KMS-11 (cell line): ENCODE measurements around the gene TMEM150C.

Experiments
- H2AFZ ChIP-seq: fragments of 200-600 bp; sonication (generic); 2 replicates; pipeline ENCODE4 v1.6.1; 2016; ENCODE audit warnings: antibody characterized with exemption, mixed run types, low read depth
- H3K27ac ChIP-seq: fragments of 200-600 bp; sonication (generic); 2 replicates; pipeline ENCODE4 v1.6.1; 2016; ENCODE audit warnings: mild to moderate bottlenecking, mixed run types
- H3K27me3 ChIP-seq: fragments of 200-600 bp; sonication (generic); 2 replicates; pipeline ENCODE4 v1.6.1; 2017; ENCODE audit warnings: mild to moderate bottlenecking, low read depth, mixed run types, moderate library complexity; ENCODE audit not compliant: insufficient read depth
- H3K36me3 ChIP-seq: fragments of 200-600 bp; sonication (generic); 2 replicates; pipeline ENCODE4 v1.6.1; 2017; ENCODE audit warnings: mild to moderate bottlenecking, mixed run types; ENCODE audit not compliant: insufficient read depth
- H3K4me1 ChIP-seq: fragments of 200-600 bp; sonication (generic); 2 replicates; pipeline ENCODE4 v1.6.1; 2016; ENCODE audit warnings: mild to moderate bottlenecking, low read depth, mixed run types; ENCODE audit not compliant: poor library complexity, severe bottlenecking
- H3K4me2 ChIP-seq: fragments of 200-600 bp; sonication (generic); 2 replicates; pipeline ENCODE4 v1.7.0; 2016; ENCODE audit warnings: mild to moderate bottlenecking, mixed run types
- H3K4me3 ChIP-seq: fragments of 200-600 bp; sonication (generic); IDR thresholded peaks from 2 replicates; pipeline ENCODE4 v1.6.1; 2017; ENCODE audit warnings: low read depth, low read length, mixed read lengths; ENCODE audit not compliant: insufficient read depth
- H3K79me2 ChIP-seq: fragments of 200-600 bp; sonication (generic); 2 replicates; pipeline ENCODE4 v1.6.1; 2016; ENCODE audit warnings: low read depth, mixed run types; ENCODE audit not compliant: insufficient read depth
- H3K9ac ChIP-seq: fragments of 200-600 bp; sonication (generic); 2 replicates; pipeline ENCODE4 v1.6.1; 2016; ENCODE audit warnings: mild to moderate bottlenecking, mixed run types
- H4K20me1 ChIP-seq: fragments of 200-600 bp; sonication (generic); 2 replicates; pipeline ENCODE4 v1.6.1; 2016; ENCODE audit warnings: mild to moderate bottlenecking, mixed run types; ENCODE audit not compliant: insufficient read depth
- CTCF ChIP-seq: fragments of 200-600 bp; sonication (generic); conservative IDR thresholded peaks from 2 replicates; pipeline ENCODE4 v1.6.1; 2017; ENCODE audit warnings: low read depth, mild to moderate bottlenecking, antibody characterized with exemption, low read length, moderate library complexity, mixed read lengths

TMEM150C gene

GRCh38 chr4:82469791-82470345 lies 91.9 kb downstream of the TMEM150C start:
- no peak overlapping the region for H3K4me3 ChIP-seq
- no peaks in the 10 kb centered on the region for H3K36me3 ChIP-seq
- H2AFZ ChIP-seq: no peak overlapping the region
- no peaks in the 10 kb centered on the region for H3K79me2 ChIP-seq
- TF ChIP-seq CTCF: no peak
- H4K20me1 ChIP-seq: no peaks in the 10 kb centered on the region
- no peak overlapping the region for H3K4me2 ChIP-seq
- H3K4me1 ChIP-seq: no peaks in the 10 kb centered on the region
- no peaks in the 10 kb centered on the region for H3K27me3 ChIP-seq
- H3K9ac ChIP-seq: no peak overlapping the region
- no peak overlapping the region for H3K27ac ChIP-seq

GRCh38 chr4:82467471-82467870 lies 94.3 kb downstream of the TMEM150C start:
- Histone ChIP-seq H4K20me1 (no peaks in the 10 kb centered on the region), H3K4me3 (no peak overlapping the region), H3K4me2 (no peak overlapping the region), H3K27me3 (no peaks in the 10 kb centered on the region), H2AFZ (no peak overlapping the region), H3K4me1 (peaks cover 5% of the 10 kb centered on the region), H3K36me3 (no peaks in the 10 kb centered on the region), H3K27ac (no peak overlapping the region), H3K9ac (no peak overlapping the region), H3K79me2 (no peaks in the 10 kb centered on the region)
- TF ChIP-seq CTCF: no peak

- Histone ChIP-seq H3K36me3 (no peaks in the 10 kb centered on the region; the same call in 1 of the 2 replicates), H3K4me3 (no peak overlapping the region), H3K79me2 (no peaks in the 10 kb centered on the region), H3K4me2 (no peak overlapping the region), H3K9ac (no peak overlapping the region), H3K27me3 (no peaks in the 10 kb centered on the region), H2AFZ (no peak overlapping the region), H3K27ac (no peak overlapping the region), H3K4me1 (peaks cover 11% of the 10 kb centered on the region), H4K20me1 (no peaks in the 10 kb centered on the region)
- TF ChIP-seq CTCF: no peak
Observed at GRCh38 chr4:82463221-82463620, 98.6 kb downstream of the TMEM150C start.

- Histone ChIP-seq H3K27ac (no peak overlapping the region), H3K4me3 (no peak overlapping the region), H3K27me3 (no peaks in the 10 kb centered on the region), H4K20me1 (no peaks in the 10 kb centered on the region), H3K9ac (no peak overlapping the region), H3K4me1 (peaks cover 11% of the 10 kb centered on the region), H3K4me2 (peak overlapping the region; percentile 8; the same call in 1 of the 2 replicates), H3K36me3 (peaks cover 3% of the 10 kb centered on the region; the same call in 1 of the 2 replicates), H2AFZ (no peak overlapping the region), H3K79me2 (no peaks in the 10 kb centered on the region)
- peak; percentile 60; the same call in 1 of the 2 replicates for TF ChIP-seq CTCF
Observed at GRCh38 chr4:82462415-82462831, 99.4 kb downstream of the TMEM150C start.
